ENCODE measurements around the gene FBXW8. TPM values are rescaled to one million over a fixed set of nuclear protein-coding genes. Genes with fewer than 3 reads are reported as not detected.

The FBXW8 gene
- total and polyA plus RNA-seq, 2 donors (not counting 3 experiments of a cell fraction or from before 2014, with no cell fraction given), result 15.4 TPM

DNA sequence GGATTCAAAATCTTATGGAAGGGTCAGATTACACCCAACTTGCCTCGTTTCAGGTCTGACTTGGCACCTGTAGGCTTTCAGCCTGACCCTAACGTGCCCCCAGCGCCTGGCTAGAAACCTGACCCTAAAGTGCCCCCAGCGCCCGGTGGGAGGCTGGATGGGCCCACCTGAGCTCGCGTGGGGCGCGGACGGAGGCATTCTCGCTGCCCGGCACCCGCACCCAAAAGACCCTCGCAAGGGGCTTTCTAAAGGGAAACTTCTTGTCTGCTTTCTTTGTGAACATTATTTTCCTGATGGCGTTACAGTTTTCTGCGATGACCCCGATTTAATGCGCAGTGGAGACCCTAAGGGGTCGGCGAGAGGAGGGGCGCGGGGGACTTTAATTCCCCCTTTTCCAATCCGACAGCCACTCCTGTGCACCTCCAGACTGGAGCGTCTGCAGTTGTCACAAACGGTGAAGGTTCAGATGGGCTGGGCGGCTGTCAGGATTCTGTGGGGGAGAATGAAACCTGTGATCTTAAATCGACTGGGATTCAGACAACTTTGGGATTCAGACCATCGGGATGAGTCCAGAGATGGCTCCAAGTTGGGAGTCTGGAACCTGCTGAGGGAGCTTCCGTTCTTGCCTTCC is 28.8 kb upstream of the FBXW8 start:
- no peak for DNase-seq (ENCODE audit: low read depth, low spot score)
- Histone ChIP-seq H3K4me2 (ENCODE audit: insufficient read depth, low read length) (no peak overlapping the region), H3K79me2 (ENCODE audit: control insufficient read depth, insufficient read depth, low read length) (no peaks in the 10 kb centered on the region)

More for the DNA sequence above, 28.8 kb upstream of the FBXW8 start:
- Histone ChIP-seq H3K9me3 (replicated peaks; ENCODE audit: control insufficient read depth, insufficient read depth, low read length) (no peaks in the 10 kb centered on the region), H3K9me1 (replicated peaks; ENCODE audit: control insufficient read depth, extremely low read depth, insufficient read depth, low read length) (no peaks in the 10 kb centered on the region), H3K4me1 (ENCODE audit: control insufficient read depth, extremely low read depth, insufficient read depth, low read length) (no peaks in the 10 kb centered on the region), H3K4me3 (replicated peaks in 1 of 3; ENCODE audit: insufficient read depth in 1 of 3, low read depth in 1 of 3, low read length in 3 of 3) (no peak overlapping the region), H3K9ac (replicated peaks; ENCODE audit: extremely low read depth, insufficient read depth, low read length) (no peak overlapping the region), H3K27ac (ENCODE audit: insufficient read depth, low read depth, low read length) (no peak overlapping the region), H3K27me3 (ENCODE audit: control insufficient read depth in 2 of 2, insufficient read depth in 2 of 2, low read length in 2 of 2) (peaks cover 48 to 63% of the 10 kb centered on the region in 2 experiments), H2AFZ (ENCODE audit: low read depth, low read length) (no peak overlapping the region), H3K36me3 (ENCODE audit: control insufficient read depth in 2 of 2, extremely low read depth in 1 of 2, insufficient read depth in 2 of 2, low read length in 2 of 2) (no peaks in the 10 kb centered on the region), H4K20me1 (replicated peaks; ENCODE audit: control insufficient read depth, extremely low read depth, insufficient read depth, low read length) (no peaks in the 10 kb centered on the region)
- BruUV-seq (replicated peaks), result no TSS peak
- FAIRE-seq, result no peak
- TF ChIP-seq, protein P1, sequence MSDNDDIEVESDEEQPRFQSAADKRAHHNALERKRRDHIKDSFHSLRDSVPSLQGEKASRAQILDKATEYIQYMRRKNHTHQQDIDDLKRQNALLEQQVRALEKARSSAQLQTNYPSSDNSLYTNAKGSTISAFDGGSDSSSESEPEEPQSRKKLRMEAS (IDR thresholded peaks at IDR 0.05; ENCODE audit: insufficient read depth, insufficient read length), result no peak
- TF ChIP-seq POLR2AphosphoS5 (IDR thresholded peaks at IDR 0.05; ENCODE audit: insufficient read depth, low read depth, low read length) (no peak), EZH2 (IDR thresholded peaks at IDR 0.05; ENCODE audit: borderline replicate concordance, low read depth, low read length, severe bottlenecking) (no peak), POLR2A (IDR thresholded peaks at IDR 0.05; ENCODE audit: low read depth, low read length) (no peak), GATA2 (IDR thresholded peaks at IDR 0.05; ENCODE audit: insufficient read depth, insufficient read length, low read depth, low read length) (no peak), MYC (IDR thresholded peaks at IDR 0.05; ENCODE audit: low read depth, low read length) (no peak), JUN (IDR thresholded peaks at IDR 0.05; ENCODE audit: borderline replicate concordance, insufficient read depth, insufficient read length, low read depth) (no peak), FOS (IDR thresholded peaks at IDR 0.05; ENCODE audit: borderline replicate concordance, insufficient read depth, low read length) (no peak)
- TF ChIP-seq, protein P2, sequence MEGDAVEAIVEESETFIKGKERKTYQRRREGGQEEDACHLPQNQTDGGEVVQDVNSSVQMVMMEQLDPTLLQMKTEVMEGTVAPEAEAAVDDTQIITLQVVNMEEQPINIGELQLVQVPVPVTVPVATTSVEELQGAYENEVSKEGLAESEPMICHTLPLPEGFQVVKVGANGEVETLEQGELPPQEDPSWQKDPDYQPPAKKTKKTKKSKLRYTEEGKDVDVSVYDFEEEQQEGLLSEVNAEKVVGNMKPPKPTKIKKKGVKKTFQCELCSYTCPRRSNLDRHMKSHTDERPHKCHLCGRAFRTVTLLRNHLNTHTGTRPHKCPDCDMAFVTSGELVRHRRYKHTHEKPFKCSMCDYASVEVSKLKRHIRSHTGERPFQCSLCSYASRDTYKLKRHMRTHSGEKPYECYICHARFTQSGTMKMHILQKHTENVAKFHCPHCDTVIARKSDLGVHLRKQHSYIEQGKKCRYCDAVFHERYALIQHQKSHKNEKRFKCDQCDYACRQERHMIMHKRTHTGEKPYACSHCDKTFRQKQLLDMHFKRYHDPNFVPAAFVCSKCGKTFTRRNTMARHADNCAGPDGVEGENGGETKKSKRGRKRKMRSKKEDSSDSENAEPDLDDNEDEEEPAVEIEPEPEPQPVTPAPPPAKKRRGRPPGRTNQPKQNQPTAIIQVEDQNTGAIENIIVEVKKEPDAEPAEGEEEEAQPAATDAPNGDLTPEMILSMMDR (IDR thresholded peaks at IDR 0.05; ENCODE audit: extremely low read depth in 1 of 2, insufficient read depth in 1 of 2, low read depth in 1 of 2, low read length in 2 of 2), result no peak
- ChIA-PET CTCF (interaction anchor here (0.6 to 3.9 kb wide), 13 partner anchors 10 to 935 kb away, joined by 3 to 61 read pairs (median 5); no protein-coding TSS in a partner anchor), POLR2A (no interaction called here)
- dilution Hi-C loops (cut with MboI; ENCODE audit: extremely low pct_ligation_motif_present, low sequenced_read_pairs), result no loop called here
- intact Hi-C loops (cut with micrococcal nuclease), result loop anchor here (1.0 to 5.0 kb wide), 2 partner anchors 110 to 179 kb away; no protein-coding TSS in a partner anchor

All from endothelial cell of umbilical vein (primary cell).